Measurements from ENCODE around the gene SPRED2.

DNA sequence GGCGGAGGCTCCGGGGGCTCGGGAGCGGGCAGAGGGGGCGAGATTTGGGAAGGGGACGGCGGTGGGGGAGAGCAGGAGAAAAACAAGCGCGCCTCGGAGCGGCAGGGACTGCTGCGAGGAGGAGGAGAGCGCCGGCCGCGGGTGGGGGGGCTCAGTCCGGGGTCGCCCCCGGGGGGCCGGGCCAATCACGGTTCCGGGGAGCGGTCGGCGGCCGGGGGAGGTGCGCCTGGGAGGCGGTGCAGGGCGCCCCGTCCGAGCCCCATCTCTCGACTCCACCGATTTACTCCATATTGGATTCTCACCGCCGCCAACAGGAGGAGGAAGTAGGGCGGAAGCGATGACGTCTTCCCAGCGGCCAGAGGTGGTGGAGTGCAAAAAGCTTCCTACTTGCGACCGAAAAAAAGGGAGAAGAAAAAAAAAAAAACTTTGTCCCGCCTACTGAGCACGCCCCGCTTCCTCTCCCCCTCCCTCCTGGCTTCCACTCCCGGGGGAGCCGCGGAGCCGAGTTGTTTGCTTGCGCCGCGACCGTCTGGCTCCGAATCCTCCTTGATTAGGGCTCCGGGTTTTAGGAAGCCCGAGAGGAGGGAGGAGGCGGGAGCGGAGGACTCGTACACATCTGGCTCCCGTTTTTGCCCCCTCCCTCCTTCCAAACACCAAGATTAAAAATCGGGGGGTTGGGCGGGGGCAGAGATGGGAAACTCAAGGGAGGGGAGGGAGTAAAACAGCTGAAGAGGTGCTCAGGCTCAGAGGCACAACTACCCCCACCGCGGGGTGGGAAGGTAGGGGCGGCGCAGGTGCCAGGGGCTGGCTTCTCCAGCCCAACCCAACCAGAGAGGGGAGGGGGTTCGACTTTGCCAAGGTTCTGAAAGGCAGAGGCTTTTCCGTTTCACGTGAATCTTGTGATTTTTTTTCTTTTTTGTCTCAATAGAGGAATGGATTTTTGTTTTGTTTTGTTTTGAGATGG, at the start of gene SPRED2:
- peak; percentile 82 to 88 (median 87) for TF ChIP-seq POLR2AphosphoS5 (IDR thresholded peaks at IDR 0.05)
- TF ChIP-seq CTCF (IDR thresholded peaks at IDR 0.05 in 8 of 11, conservative IDR thresholded peaks at IDR 0.05 in 3 of 11) = peak in 3 of 11 experiments; percentile 25 to 34 (median 27)

Measured in spleen (tissue), 7 donors.